Neutrophil (primary cell): ENCODE data around the gene OR10Z1.

Source experiments
- H3K27ac ChIP-seq: fragments of 200-600 bp; sonication (generic); 2 replicates; pipeline ENCODE4 v1.5.1; 2016; ENCODE audit warnings: mild to moderate bottlenecking, moderate library complexity
- H3K27me3 ChIP-seq: fragments of 200-600 bp; sonication (generic); 2 replicates; pipeline ENCODE4 v1.6.0; 2016; ENCODE audit warnings: mild to moderate bottlenecking
- H3K36me3 ChIP-seq: fragments of 200-600 bp; sonication (generic); 2 replicates; pipeline ENCODE4 v1.5.1; 2017
- H3K4me1 ChIP-seq, 2 experiments: fragments of 200-600 bp in 1 of 2; sonication (generic) in 1 of 2; 1 replicate in 1 of 2; 2 replicates in 1 of 2; pipeline versions ENCODE4 v1.5.1 to v1.6.1; 2013 to 2016; ENCODE audit warnings: low read depth in 1 of 2, low read length in 1 of 2, mild to moderate bottlenecking in 1 of 2, moderate library complexity in 1 of 2; ENCODE audit not compliant: control insufficient read depth in 1 of 2, insufficient read depth in 1 of 2
- H3K4me3 ChIP-seq, 2 experiments: fragments of 200-600 bp in 1 of 2; sonication (generic) in 1 of 2; 1 replicate in 1 of 2; 2 replicates in 1 of 2; pipeline ENCODE4 v1.5.1; 2013 to 2016; ENCODE audit warnings: low read depth in 1 of 2, low read length in 1 of 2, mild to moderate bottlenecking in 1 of 2, moderate library complexity in 1 of 2
- H3K9me3 ChIP-seq: fragments of 200-600 bp; sonication (generic); 2 replicates; pipeline ENCODE4 v1.5.1; 2016
- TF ChIP-seq, protein P1 (sequence below): fragments of 200-600 bp; sonication (generic); IDR thresholded peaks from 2 replicates; pipeline ENCODE4 v1.5.1; 2016; ENCODE audit warnings: antibody characterized with exemption

OR10Z1 gene

DNA sequence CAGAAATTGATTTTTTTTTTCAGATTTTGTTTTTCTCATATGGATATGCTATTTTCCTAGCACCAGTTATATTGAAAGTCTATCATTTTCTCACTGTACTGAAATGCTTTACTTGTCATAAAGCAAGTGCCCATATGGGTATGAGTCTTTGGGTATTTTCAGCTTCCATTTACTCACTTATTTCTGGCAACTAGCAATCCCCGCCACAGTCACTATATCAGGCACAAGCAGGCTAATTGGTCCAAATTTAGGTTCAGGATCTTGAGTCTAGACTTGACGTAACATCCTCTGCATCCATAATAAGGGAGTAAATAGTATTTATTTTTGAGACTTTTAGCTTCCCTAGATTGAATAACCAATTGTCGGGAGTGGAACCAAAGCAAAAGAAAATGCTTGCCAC, 27.5 kb upstream of the OR10Z1 start:
- H3K27ac ChIP-seq = no peak overlapping the region
- H3K27me3 ChIP-seq = no peaks in the 10 kb centered on the region
- TF ChIP-seq, protein P1, sequence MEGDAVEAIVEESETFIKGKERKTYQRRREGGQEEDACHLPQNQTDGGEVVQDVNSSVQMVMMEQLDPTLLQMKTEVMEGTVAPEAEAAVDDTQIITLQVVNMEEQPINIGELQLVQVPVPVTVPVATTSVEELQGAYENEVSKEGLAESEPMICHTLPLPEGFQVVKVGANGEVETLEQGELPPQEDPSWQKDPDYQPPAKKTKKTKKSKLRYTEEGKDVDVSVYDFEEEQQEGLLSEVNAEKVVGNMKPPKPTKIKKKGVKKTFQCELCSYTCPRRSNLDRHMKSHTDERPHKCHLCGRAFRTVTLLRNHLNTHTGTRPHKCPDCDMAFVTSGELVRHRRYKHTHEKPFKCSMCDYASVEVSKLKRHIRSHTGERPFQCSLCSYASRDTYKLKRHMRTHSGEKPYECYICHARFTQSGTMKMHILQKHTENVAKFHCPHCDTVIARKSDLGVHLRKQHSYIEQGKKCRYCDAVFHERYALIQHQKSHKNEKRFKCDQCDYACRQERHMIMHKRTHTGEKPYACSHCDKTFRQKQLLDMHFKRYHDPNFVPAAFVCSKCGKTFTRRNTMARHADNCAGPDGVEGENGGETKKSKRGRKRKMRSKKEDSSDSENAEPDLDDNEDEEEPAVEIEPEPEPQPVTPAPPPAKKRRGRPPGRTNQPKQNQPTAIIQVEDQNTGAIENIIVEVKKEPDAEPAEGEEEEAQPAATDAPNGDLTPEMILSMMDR = no peak
- H3K36me3 ChIP-seq = no peaks in the 10 kb centered on the region
- H3K4me1 ChIP-seq = no peaks in the 10 kb centered on the region
- no peaks in the 10 kb centered on the region for H3K9me3 ChIP-seq
- H3K4me3 ChIP-seq = no peak overlapping the region

DNA sequence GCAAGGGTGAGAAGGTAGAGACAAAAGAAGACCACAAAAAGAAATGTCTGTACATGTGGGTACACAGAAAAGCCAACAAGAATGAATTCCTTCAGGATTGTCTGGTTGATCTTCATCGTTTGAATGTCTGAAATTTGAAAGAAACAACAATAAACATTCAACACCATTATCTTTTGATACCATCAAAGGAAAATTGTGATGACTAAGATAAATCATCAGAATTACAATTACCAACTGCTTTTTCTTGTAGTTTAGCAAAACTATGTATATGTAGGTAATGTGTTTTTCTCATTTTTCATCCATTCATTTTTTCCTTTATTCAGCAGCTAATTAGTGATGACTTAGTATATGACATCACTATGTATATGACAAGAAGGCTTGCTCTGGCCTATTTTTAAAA, 25.3 kb upstream of the OR10Z1 start, which contains the start of gene OR10X1:
TSS of gene OR10X1 (minus strand) at position 167 of the 400 bp plus-strand sequence. CDS start at position 167, 0 bp downstream.
- H3K36me3 ChIP-seq = no peaks in the 10 kb centered on the region
- TF ChIP-seq, protein P1 = no peak
- no peaks in the 10 kb centered on the region for H3K4me1 ChIP-seq
- H3K9me3 ChIP-seq = no peaks in the 10 kb centered on the region
- H3K27me3 ChIP-seq = no peaks in the 10 kb centered on the region
- no peak within 1 kb of the TSS for H3K4me3 ChIP-seq
- no peak within 1 kb of the TSS for H3K27ac ChIP-seq

DNA sequence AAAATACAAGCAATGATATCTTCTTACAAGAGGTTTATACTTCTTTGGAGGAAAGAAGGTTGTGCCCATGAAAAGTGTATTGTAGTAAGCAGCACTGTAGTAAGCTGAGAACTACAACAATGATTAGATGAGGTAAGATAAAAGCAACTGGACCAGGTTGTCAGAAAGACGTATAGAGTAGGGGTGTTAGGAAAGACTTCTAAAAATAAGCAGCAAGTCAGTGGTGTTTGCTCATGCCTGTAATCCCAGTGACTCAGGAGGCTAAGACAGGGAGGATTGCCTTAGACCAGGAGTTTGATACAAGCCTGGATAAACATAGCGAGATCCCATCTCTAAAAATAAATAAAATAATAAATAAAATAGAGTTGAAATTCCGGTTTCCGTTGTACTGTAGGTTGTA, 21.1 kb upstream of the OR10Z1 start:
- Histone ChIP-seq H3K9me3 (peaks cover 9% of the 10 kb centered on the region), H3K4me3 (no peak overlapping the region), H3K27ac (no peak overlapping the region), H3K36me3 (no peaks in the 10 kb centered on the region), H3K27me3 (no peaks in the 10 kb centered on the region), H3K4me1 (no peaks in the 10 kb centered on the region)
- TF ChIP-seq, protein P1 = no peak

DNA sequence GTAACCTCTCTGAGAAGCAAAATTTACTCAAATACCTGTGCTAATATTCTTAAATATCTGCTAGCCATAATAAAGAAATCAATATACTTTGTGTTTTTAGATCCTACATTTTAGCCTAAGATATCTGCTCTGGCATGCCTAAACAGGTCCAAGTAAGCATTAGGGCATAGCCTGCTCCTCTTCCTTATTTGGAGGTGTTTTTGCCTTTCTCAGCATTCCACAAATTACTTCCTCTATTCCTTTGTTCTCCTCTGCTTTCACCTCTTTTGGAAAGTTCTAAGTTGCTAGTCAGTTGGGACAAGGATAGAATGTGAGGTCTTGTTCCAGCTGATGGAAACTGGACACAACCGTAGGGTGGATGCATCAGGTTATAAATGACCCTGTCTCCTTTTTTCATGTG, 18.1 kb upstream of the OR10Z1 start:
- TF ChIP-seq, protein P1 = no peak
- no peaks in the 10 kb centered on the region for H3K27me3 ChIP-seq

DNA sequence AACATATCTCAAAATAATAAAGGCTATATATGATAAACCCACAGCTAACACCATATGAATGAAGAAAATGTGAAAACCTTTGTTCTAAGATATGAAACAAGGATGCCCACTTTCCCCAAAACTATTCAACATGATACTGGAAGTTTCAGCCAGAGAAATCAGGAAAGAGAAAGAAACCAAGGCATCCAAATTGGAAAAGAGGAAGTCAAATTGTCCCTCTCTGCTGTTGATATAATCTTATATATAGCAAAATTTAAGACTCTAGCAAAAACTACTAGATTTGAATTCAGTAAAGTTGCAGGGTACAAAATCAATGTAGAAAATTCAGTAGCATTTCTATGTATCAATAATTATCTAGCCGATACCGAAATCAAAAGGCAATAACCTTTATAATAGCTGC, 4.3 kb upstream of the OR10Z1 start:
- H3K4me1 ChIP-seq = no peaks in the 10 kb centered on the region
- TF ChIP-seq, protein P1 = no peak
- no peaks in the 10 kb centered on the region for H3K27me3 ChIP-seq
- H3K9me3 ChIP-seq = peaks cover 7% of the 10 kb centered on the region
- no peak overlapping the region for H3K4me3 ChIP-seq
- no peak overlapping the region for H3K27ac ChIP-seq
- H3K36me3 ChIP-seq = no peaks in the 10 kb centered on the region

More for the DNA sequence above, 18.1 kb upstream of the OR10Z1 start:
- H3K9me3 ChIP-seq = peaks cover 9% of the 10 kb centered on the region
- H3K4me1 ChIP-seq = no peaks in the 10 kb centered on the region
- H3K27ac ChIP-seq = no peak overlapping the region
- H3K4me3 ChIP-seq = no peak overlapping the region
- H3K36me3 ChIP-seq = no peaks in the 10 kb centered on the region

DNA sequence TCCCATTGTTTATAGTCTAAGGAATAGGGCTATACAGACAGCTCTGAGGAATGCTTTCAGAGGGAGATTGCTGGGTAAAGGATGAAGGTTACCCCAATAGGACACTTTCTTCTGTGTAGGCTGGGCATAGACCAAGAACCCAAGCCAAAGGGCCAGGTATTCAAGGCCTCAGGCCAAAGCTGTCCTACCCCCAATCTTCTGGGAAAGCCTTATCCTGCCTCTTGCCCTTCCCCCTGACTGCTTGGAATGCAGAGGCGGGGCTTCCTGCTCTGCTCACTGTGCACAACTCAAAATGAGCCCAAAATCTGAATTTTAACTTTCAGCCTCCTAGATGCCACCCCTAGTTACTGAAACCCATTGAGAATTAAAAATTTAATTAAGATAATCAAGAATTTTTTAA, 2.2 kb downstream of the OR10Z1 start:
- TF ChIP-seq, protein P1 = no peak
- H3K36me3 ChIP-seq = no peaks in the 10 kb centered on the region
- no peak overlapping the region for H3K4me3 ChIP-seq
- no peaks in the 10 kb centered on the region for H3K4me1 ChIP-seq
- no peaks in the 10 kb centered on the region for H3K9me3 ChIP-seq
- no peaks in the 10 kb centered on the region for H3K27me3 ChIP-seq
- no peak overlapping the region for H3K27ac ChIP-seq
